Breast epithelium (tissue), 4 donors: Measurements from ENCODE around the gene TMEM236. TPM values are rescaled to one million over a fixed set of nuclear protein-coding genes. Genes with fewer than 3 reads are reported as not detected.

Source experiments
- DNase-seq, 2 donors: peaks; one replicate each; pipeline ENCODE4 v3.0.0-alpha.2; 2019; ENCODE audit warnings: low spot score in 2 of 2
- H3K27ac ChIP-seq, 2 donors: fragments of 200-600 bp; sonication (generic) in 1 of 2; one replicate each; pipeline ENCODE4 v1.5.1; 2016 to 2019; ENCODE audit warnings: mild to moderate bottlenecking in 1 of 2
- H3K27me3 ChIP-seq, 2 donors: fragments of 200-600 bp; sonication (generic) in 1 of 2; one replicate each; pipeline versions ENCODE4 v1.5.1 to v1.6.0; 2017 to 2019; ENCODE audit warnings: control low read depth in 1 of 2, mild to moderate bottlenecking in 1 of 2
- H3K36me3 ChIP-seq: fragments of 200-600 bp; one replicate; pipeline ENCODE4 v1.5.1; 2019
- H3K4me1 ChIP-seq, 2 donors: fragments of 200-600 bp; sonication (generic); one replicate each; pipeline ENCODE4 v1.5.1; 2016 to 2019; ENCODE audit warnings: control low read depth in 1 of 2
- H3K4me3 ChIP-seq, 3 donors: fragments of 200-600 bp; sonication (generic); 1 replicate in 2 of 3; 2 replicates in 1 of 3; pipeline ENCODE4 v1.5.1; 2016 to 2019; ENCODE audit warnings: mild to moderate bottlenecking in 3 of 3, moderate library complexity in 2 of 3
- H3K9me3 ChIP-seq, 2 donors: fragments of 200-600 bp; sonication (generic) in 1 of 2; one replicate each; pipeline ENCODE4 v1.5.1; 2016 to 2019; ENCODE audit warnings: control low read depth in 1 of 2
- POLR2A ChIP-seq: fragments of 450-650 bp; IDR thresholded peaks from one replicate; pipeline ENCODE4 v1.6.1; 2016; ENCODE audit warnings: antibody characterized with exemption, mild to moderate bottlenecking, moderate library complexity
- POLR2AphosphoS5 ChIP-seq, 3 donors: sonication (generic); formaldehyde crosslinking; IDR thresholded peaks; one replicate each; pipeline ENCODE4 v1.6.1; 2017; ENCODE audit warnings: antibody characterized with exemption in 3 of 3
- intact Hi-C: fragments of 100-400 bp; cut with DNase I; formaldehyde crosslinking; loops from one replicate; pipeline ENCODE4 v1.15.1; 2023; ENCODE audit warnings: low total_unique reads
- total RNA-seq, 3 donors: library from RNA; depleted of rRNA; stranded (reverse); fragments of >200 nt; gene quantifications; one replicate each; pipeline ENCODE4 v1.1.0, GENCODE V29; 2016
- TF ChIP-seq, protein P1 (sequence below), 3 donors: fragments of 450-650 bp; IDR thresholded peaks; one replicate each; pipeline ENCODE4 v1.5.1; 2016 to 2017; ENCODE audit warnings: antibody characterized with exemption in 3 of 3, mild to moderate bottlenecking in 3 of 3, moderate library complexity in 3 of 3

TMEM236 gene
- total RNA-seq, 3 donors from 2014 or later: 0.59 to 2.9 (median 0.66) TPM

DNA sequence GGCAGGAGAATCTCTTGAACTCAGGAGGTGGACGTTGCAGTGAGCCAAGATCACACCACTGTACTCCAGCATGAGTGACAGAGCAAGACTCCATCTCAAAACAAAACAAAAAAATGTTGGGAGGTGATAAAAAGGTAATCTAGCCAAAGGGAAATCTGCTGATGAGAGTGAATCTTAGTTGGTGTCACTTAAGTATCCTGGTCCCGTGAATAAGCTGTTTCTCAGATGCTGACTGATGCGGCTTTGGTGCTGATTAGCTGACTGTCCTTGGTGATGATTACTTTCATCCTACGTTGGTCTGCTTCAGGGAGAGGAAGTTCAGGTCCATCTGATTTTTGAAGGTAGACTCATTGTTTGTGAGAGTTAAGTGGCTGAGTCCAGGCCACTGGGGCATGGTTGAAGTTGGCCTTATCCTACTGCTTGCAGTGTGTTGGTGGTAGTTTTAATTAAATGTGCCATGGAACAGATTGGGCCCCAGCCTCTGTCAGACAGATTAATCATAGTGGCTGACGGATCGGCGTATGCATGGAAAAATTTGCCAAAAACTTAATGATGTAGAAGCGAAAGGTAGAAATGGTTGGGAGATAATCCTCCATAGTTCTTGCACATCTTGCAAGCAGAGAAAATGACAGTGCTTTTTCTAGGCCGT, 17.4 kb upstream of the TMEM236 start:
- no peak overlapping the region for H3K27ac ChIP-seq
- intact Hi-C loops: loop anchor here (10.0 kb wide), 1 partner anchor 120 kb away; the partner anchor contains the start of gene HACD1
- TF ChIP-seq POLR2A (no peak), POLR2AphosphoS5 (IDR thresholded peaks at IDR 0.05) (no peak)
- TF ChIP-seq, protein P1, sequence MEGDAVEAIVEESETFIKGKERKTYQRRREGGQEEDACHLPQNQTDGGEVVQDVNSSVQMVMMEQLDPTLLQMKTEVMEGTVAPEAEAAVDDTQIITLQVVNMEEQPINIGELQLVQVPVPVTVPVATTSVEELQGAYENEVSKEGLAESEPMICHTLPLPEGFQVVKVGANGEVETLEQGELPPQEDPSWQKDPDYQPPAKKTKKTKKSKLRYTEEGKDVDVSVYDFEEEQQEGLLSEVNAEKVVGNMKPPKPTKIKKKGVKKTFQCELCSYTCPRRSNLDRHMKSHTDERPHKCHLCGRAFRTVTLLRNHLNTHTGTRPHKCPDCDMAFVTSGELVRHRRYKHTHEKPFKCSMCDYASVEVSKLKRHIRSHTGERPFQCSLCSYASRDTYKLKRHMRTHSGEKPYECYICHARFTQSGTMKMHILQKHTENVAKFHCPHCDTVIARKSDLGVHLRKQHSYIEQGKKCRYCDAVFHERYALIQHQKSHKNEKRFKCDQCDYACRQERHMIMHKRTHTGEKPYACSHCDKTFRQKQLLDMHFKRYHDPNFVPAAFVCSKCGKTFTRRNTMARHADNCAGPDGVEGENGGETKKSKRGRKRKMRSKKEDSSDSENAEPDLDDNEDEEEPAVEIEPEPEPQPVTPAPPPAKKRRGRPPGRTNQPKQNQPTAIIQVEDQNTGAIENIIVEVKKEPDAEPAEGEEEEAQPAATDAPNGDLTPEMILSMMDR (IDR thresholded peaks at IDR 0.05): no peak
- no peaks in the 10 kb centered on the region for H3K9me3 ChIP-seq
- DNase-seq: no peak
- no peaks in the 10 kb centered on the region for H3K36me3 ChIP-seq
- H3K4me3 ChIP-seq: no peak overlapping the region
- no peaks in the 10 kb centered on the region for H3K4me1 ChIP-seq
- no peaks in the 10 kb centered on the region for H3K27me3 ChIP-seq

DNA sequence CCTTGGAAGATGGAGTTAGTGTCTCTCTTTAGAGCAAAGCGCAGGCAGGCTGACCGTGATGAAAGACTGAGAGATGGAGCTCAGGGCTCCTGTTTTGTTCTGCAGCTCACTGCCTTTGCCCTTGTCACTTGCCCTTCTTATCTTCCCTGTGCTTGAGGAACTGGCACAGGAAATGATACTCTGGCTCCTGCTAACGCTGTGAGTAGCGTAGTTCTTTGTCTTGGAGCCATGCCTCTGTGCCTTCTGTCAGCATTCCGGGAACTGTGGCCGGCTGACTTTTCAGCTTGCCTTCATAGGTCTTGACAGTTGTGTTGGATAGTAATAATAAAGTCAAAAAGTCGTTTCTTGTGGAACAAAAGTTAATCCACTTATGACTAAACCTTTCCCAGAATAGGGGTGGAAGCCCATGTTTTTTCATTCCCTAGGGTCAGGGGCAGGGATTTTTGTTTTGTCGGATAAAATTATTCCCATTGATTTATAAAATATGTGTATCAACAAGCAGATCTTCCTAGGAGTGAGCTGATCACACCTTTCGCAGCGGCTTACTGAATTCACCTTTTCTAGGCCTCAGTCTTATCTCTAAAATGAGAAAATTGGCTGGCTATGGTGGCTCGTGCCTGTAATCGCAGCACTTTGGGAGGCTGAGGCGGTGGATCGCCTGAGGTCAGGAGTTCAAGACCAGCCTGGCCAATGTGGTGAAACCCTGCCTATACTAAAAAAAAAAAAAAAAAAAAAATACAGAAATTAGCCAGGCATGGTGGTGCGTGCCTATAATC, 16.6 kb upstream of the TMEM236 start:
- H3K9me3 ChIP-seq: no peaks in the 10 kb centered on the region
- intact Hi-C loops: loop anchor here (10.0 kb wide), 1 partner anchor 121 kb away; the partner anchor contains the start of gene HACD1
- no peaks in the 10 kb centered on the region for H3K36me3 ChIP-seq
- H3K4me3 ChIP-seq: no peak overlapping the region
- DNase-seq: no peak
- no peaks in the 10 kb centered on the region for H3K4me1 ChIP-seq
- TF ChIP-seq, protein P1 (IDR thresholded peaks at IDR 0.05): no peak
- TF ChIP-seq POLR2A (no peak), POLR2AphosphoS5 (IDR thresholded peaks at IDR 0.05) (no peak)
- H3K27me3 ChIP-seq: no peaks in the 10 kb centered on the region
- no peak overlapping the region for H3K27ac ChIP-seq

DNA sequence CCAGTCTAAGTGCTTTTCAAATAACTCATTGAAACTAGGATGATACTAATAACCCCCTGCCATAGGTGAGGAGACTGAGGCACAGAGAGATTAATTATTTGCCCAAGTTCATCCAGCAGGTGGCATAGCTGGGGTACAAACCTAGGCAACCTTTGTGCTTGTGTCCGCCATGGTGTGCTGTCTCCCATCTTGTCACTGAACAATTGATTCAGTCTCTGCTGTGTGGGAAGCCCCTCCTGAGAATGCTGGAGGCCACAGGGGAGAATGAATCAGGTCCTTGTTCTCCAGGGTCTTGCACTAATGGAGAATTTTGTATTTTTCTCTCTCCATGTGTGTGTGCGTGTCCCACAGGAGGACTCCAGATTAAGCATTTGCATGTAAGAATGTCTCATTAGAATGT, 15.8 kb upstream of the TMEM236 start:
- intact Hi-C loops: loop anchor here (10.0 kb wide), 1 partner anchor 121 kb away; the partner anchor contains the start of gene HACD1
- H3K27me3 ChIP-seq: no peaks in the 10 kb centered on the region
- TF ChIP-seq POLR2A (no peak), POLR2AphosphoS5 (IDR thresholded peaks at IDR 0.05) (no peak)
- TF ChIP-seq, protein P1 (IDR thresholded peaks at IDR 0.05): no peak
- H3K36me3 ChIP-seq: no peaks in the 10 kb centered on the region
- H3K4me1 ChIP-seq: no peaks in the 10 kb centered on the region
- H3K4me3 ChIP-seq: no peak overlapping the region
- no peak overlapping the region for H3K27ac ChIP-seq
- no peak for DNase-seq
- no peaks in the 10 kb centered on the region for H3K9me3 ChIP-seq

DNA sequence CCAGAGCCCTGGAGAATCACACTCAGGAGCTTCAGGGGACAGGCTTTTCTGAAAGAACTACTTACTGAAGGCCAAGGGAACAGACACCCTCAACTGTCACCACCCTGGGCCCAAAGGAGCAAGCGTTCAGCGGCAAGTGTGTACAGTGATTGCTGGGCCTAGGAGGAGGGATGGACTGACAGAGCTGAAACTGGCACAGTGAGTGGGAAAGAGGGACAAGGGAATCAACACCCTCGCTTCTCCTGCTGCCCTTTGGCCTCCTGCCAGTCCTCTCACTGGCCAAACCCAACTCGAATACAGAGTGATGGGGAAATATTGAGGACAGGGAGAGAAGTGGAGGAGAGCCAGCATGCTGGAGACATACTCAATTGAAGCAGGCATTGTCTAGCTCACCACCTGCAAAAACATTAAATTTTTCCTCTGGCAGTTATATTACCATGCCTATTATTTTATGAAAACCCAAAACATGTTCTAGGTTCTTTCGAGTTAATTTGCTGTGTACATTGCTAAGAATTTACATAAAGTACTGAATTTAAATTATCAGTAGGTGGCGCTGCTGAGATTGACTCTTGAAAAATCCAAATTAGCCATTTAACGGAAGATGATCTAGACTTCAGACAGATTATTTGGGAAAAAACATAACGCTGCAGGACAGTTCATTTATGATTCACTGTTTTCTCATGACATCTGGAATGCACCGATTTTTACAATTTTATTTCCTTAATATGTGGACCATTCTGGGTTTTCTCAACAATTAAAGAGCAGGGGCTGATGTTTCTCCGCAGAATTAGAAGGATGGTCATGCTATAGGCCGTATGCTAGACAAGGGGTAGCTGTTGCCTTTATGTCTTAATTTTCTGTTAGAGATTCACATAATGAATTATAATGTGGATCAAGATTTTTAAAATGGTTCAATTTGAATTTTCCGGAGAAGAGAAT, 14.7 kb upstream of the TMEM236 start:
- intact Hi-C loops: loop anchor here (10.0 kb wide), 1 partner anchor 122 kb away; the partner anchor contains the start of gene HACD1
- no peaks in the 10 kb centered on the region for H3K27me3 ChIP-seq

More for the DNA sequence above, 14.7 kb upstream of the TMEM236 start:
- no peak for DNase-seq
- no peaks in the 10 kb centered on the region for H3K9me3 ChIP-seq
- TF ChIP-seq POLR2A (no peak), POLR2AphosphoS5 (IDR thresholded peaks at IDR 0.05) (no peak)
- TF ChIP-seq, protein P1 (IDR thresholded peaks at IDR 0.05): peak in 1 of 3 donors; percentile 53
- no peaks in the 10 kb centered on the region for H3K4me1 ChIP-seq
- no peak overlapping the region for H3K4me3 ChIP-seq
- H3K36me3 ChIP-seq: no peaks in the 10 kb centered on the region
- no peak overlapping the region for H3K27ac ChIP-seq
